MM.1S (cell line): ENCODE data around the gene HDAC10.

Experiments
- DNase-seq: peaks from one replicate; pipeline ENCODE4 v3.0.0-alpha.2; 2015
- H2AFZ ChIP-seq: fragments of 300-600 bp; sonication (generic); 2 replicates; pipeline ENCODE4 v1.6.0; 2016; ENCODE audit warnings: antibody characterized with exemption, low read length
- H3F3A ChIP-seq: fragments of 300-600 bp; sonication (generic); 2 replicates; pipeline ENCODE4 v1.6.1; 2016; ENCODE audit warnings: mild to moderate bottlenecking, antibody characterized with exemption, low read length, moderate library complexity, mixed read lengths; ENCODE audit not compliant: insufficient read depth
- H3K27ac ChIP-seq: fragments of 300-600 bp; sonication (generic); 2 replicates; pipeline ENCODE4 v1.5.1; 2016; ENCODE audit warnings: mild to moderate bottlenecking, low read length
- H3K27me3 ChIP-seq: fragments of 300-600 bp; sonication (generic); replicated peaks from 2 replicates; pipeline ENCODE4 v1.6.0; 2016; ENCODE audit warnings: low read length; ENCODE audit not compliant: insufficient read depth
- H3K36me3 ChIP-seq: fragments of 300-600 bp; sonication (generic); replicated peaks from 2 replicates; pipeline ENCODE4 v1.6.1; 2016; ENCODE audit warnings: mild to moderate bottlenecking, low read length, mixed read lengths; ENCODE audit not compliant: insufficient read depth
- H3K4me1 ChIP-seq: fragments of 300-600 bp; sonication (generic); 2 replicates; pipeline ENCODE4 v1.6.1; 2016; ENCODE audit warnings: low read length, mixed read lengths
- H3K4me2 ChIP-seq: fragments of 300-600 bp; sonication (generic); 2 replicates; pipeline ENCODE4 v1.6.0; 2016; ENCODE audit warnings: low read depth, low read length
- H3K4me3 ChIP-seq: fragments of 300-600 bp; sonication (generic); 2 replicates; pipeline ENCODE4 v1.5.1; 2016; ENCODE audit warnings: low read length, mixed read lengths
- H3K79me2 ChIP-seq: fragments of 300-600 bp; sonication (generic); 2 replicates; pipeline ENCODE4 v1.6.1; 2016; ENCODE audit warnings: mixed run types, low read length, mixed read lengths
- H3K9ac ChIP-seq: fragments of 300-600 bp; sonication (generic); 2 replicates; pipeline ENCODE4 v1.6.1; 2016; ENCODE audit warnings: low read length, mixed read lengths
- H3K9me2 ChIP-seq: fragments of 300-600 bp; sonication (generic); replicated peaks from 2 replicates; pipeline ENCODE4 v1.6.1; 2016; ENCODE audit warnings: mild to moderate bottlenecking, low read length, mixed read lengths; ENCODE audit not compliant: insufficient read depth
- H3K9me3 ChIP-seq: fragments of 300-600 bp; sonication (generic); replicated peaks from 2 replicates; pipeline ENCODE4 v1.6.1; 2016; ENCODE audit warnings: mild to moderate bottlenecking, low read length, mixed read lengths; ENCODE audit not compliant: insufficient read depth
- H4K20me1 ChIP-seq: fragments of 300-600 bp; sonication (generic); 2 replicates; pipeline ENCODE4 v1.6.1; 2016; ENCODE audit warnings: mild to moderate bottlenecking, low read length, moderate library complexity, mixed read lengths; ENCODE audit not compliant: insufficient read depth
- CTCF ChIP-seq: fragments of 300-600 bp; sonication (generic); IDR thresholded peaks from 2 replicates; pipeline ENCODE4 v1.5.1; 2016; ENCODE audit warnings: antibody characterized with exemption, low read length, mixed read lengths
- EZH2 ChIP-seq: fragments of 300-600 bp; sonication (generic); optimal IDR thresholded peaks from 2 replicates; pipeline ENCODE3; 2017; ENCODE audit warnings: low read depth, mild to moderate bottlenecking, antibody characterized with exemption, low read length, mixed read lengths
- EZH2phosphoT487 ChIP-seq: fragments of 300-600 bp; sonication (generic); IDR thresholded peaks from 2 replicates; pipeline ENCODE4 v1.6.1; 2018; ENCODE audit warnings: antibody characterized with exemption, low read length

HDAC10 gene

GRCh38 chr22:50282361-50283155 lies 31.5 kb upstream of the HDAC10 start:
- Histone ChIP-seq H3K79me2 (no peaks in the 10 kb centered on the region), H3F3A (no peaks in the 10 kb centered on the region), H3K9me2 (no peaks in the 10 kb centered on the region), H3K27ac (no peak overlapping the region), H3K4me2 (no peak overlapping the region), H3K9ac (no peak overlapping the region), H4K20me1 (no peaks in the 10 kb centered on the region), H3K4me1 (no peaks in the 10 kb centered on the region), H3K9me3 (no peaks in the 10 kb centered on the region), H3K36me3 (no peaks in the 10 kb centered on the region), H3K27me3 (no peaks in the 10 kb centered on the region), H3K4me3 (no peak overlapping the region), H2AFZ (no peak overlapping the region)
- TF ChIP-seq EZH2: no peak
- TF ChIP-seq CTCF: no peak
- no peak for TF ChIP-seq EZH2phosphoT487
- no peak for DNase-seq

- Histone ChIP-seq H3K4me3 (no peak overlapping the region), H3K27ac (no peak overlapping the region), H3K4me1 (no peaks in the 10 kb centered on the region), H3K4me2 (no peak overlapping the region), H3K79me2 (no peaks in the 10 kb centered on the region), H3K27me3 (no peaks in the 10 kb centered on the region), H2AFZ (no peak overlapping the region), H4K20me1 (no peaks in the 10 kb centered on the region), H3K9me3 (no peaks in the 10 kb centered on the region), H3K9me2 (no peaks in the 10 kb centered on the region), H3K9ac (no peak overlapping the region), H3K36me3 (no peaks in the 10 kb centered on the region), H3F3A (no peaks in the 10 kb centered on the region)
- TF ChIP-seq EZH2phosphoT487 (no peak), CTCF (no peak), EZH2 (no peak)
- DNase-seq: no peak
Observed at GRCh38 chr22:50281957-50282356, 30.9 kb upstream of the HDAC10 start.

GRCh38 chr22:50281384-50281760 lies 30.3 kb upstream of the HDAC10 start:
- Histone ChIP-seq H3K27ac (no peak overlapping the region), H3K4me1 (0 out of 2 replicates have a peak, but pooled peaks cover 4% of the 10 kb centered on the region), H3K9me3 (no peaks in the 10 kb centered on the region), H4K20me1 (no peaks in the 10 kb centered on the region), H3K36me3 (no peaks in the 10 kb centered on the region), H3F3A (peaks cover 4% of the 10 kb centered on the region; the same call in 1 of the 2 replicates), H3K9ac (no peak overlapping the region), H3K9me2 (no peaks in the 10 kb centered on the region), H3K79me2 (no peaks in the 10 kb centered on the region), H3K4me3 (no peak overlapping the region), H3K27me3 (no peaks in the 10 kb centered on the region), H3K4me2 (no peak overlapping the region), H2AFZ (no peak overlapping the region)
- DNase-seq: no peak
- no peak for TF ChIP-seq EZH2phosphoT487
- no peak for TF ChIP-seq EZH2
- no peak for TF ChIP-seq CTCF
